ENCODE measurements around the gene C2orf66.

Gene C2orf66

GRCh38 chr2:196827356-196827755 lies 18.2 kb upstream of the C2orf66 start:
- H3K27ac ChIP-seq (ENCODE audit: low read depth, low read length), result no peak overlapping the region
- no peak overlapping the region for H3K9ac ChIP-seq (ENCODE audit: low read length)
- H3K4me3 ChIP-seq (ENCODE audit: low read depth, low read length), result no peak overlapping the region
- no peaks in the 10 kb centered on the region for H3K36me3 ChIP-seq (ENCODE audit: control insufficient read depth, insufficient read depth, low read length)
- H3K9me3 ChIP-seq (ENCODE audit: control insufficient read depth, insufficient read depth, low read depth, low read length), result no peaks in the 10 kb centered on the region
- no peaks in the 10 kb centered on the region for H3K27me3 ChIP-seq (ENCODE audit: control insufficient read depth, insufficient read depth, low read length)
- H3K4me1 ChIP-seq (ENCODE audit: control insufficient read depth, insufficient read depth, low read length), result no peaks in the 10 kb centered on the region

GRCh38 chr2:196823750-196824522 lies 14.8 kb upstream of the C2orf66 start:
- Histone ChIP-seq H3K9me3 (ENCODE audit: control insufficient read depth, insufficient read depth, low read depth, low read length) (peaks cover 8% of the 10 kb centered on the region), H3K27ac (ENCODE audit: low read depth, low read length) (no peak overlapping the region), H3K4me1 (ENCODE audit: control insufficient read depth, insufficient read depth, low read length) (no peaks in the 10 kb centered on the region), H3K9ac (ENCODE audit: low read length) (no peak overlapping the region), H3K36me3 (ENCODE audit: control insufficient read depth, insufficient read depth, low read length) (no peaks in the 10 kb centered on the region), H3K4me3 (ENCODE audit: low read depth, low read length) (no peak overlapping the region), H3K27me3 (ENCODE audit: control insufficient read depth, insufficient read depth, low read length) (no peaks in the 10 kb centered on the region)

- Histone ChIP-seq H3K36me3 (ENCODE audit: control insufficient read depth, insufficient read depth, low read length) (no peaks in the 10 kb centered on the region), H3K4me1 (ENCODE audit: control insufficient read depth, insufficient read depth, low read length) (no peaks in the 10 kb centered on the region), H3K9me3 (ENCODE audit: control insufficient read depth, insufficient read depth, low read depth, low read length) (peaks cover 25% of the 10 kb centered on the region), H3K9ac (ENCODE audit: low read length) (no peak overlapping the region), H3K27ac (ENCODE audit: low read depth, low read length) (no peak overlapping the region), H3K4me3 (ENCODE audit: low read depth, low read length) (no peak overlapping the region), H3K27me3 (ENCODE audit: control insufficient read depth, insufficient read depth, low read length) (no peaks in the 10 kb centered on the region)
Observed at GRCh38 chr2:196821195-196821594, 12.0 kb upstream of the C2orf66 start.

- no peak overlapping the region for H3K27ac ChIP-seq (ENCODE audit: low read depth, low read length)
- H3K36me3 ChIP-seq (ENCODE audit: control insufficient read depth, insufficient read depth, low read length), result no peaks in the 10 kb centered on the region
- H3K4me3 ChIP-seq (ENCODE audit: low read depth, low read length), result no peak overlapping the region
- H3K4me1 ChIP-seq (ENCODE audit: control insufficient read depth, insufficient read depth, low read length), result no peaks in the 10 kb centered on the region
- no peaks in the 10 kb centered on the region; the same call in 1 of the 2 replicates for H3K27me3 ChIP-seq (ENCODE audit: control insufficient read depth, insufficient read depth, low read length)
- no peak overlapping the region for H3K9ac ChIP-seq (ENCODE audit: low read length)
- no peaks in the 10 kb centered on the region for H3K9me3 ChIP-seq (ENCODE audit: control insufficient read depth, insufficient read depth, low read depth, low read length)
Observed at GRCh38 chr2:196808083-196808665, 981 bp downstream of the C2orf66 start.

GRCh38 chr2:196804381-196804780 lies 4.8 kb downstream of the C2orf66 start:
- no peaks in the 10 kb centered on the region for H3K4me1 ChIP-seq (ENCODE audit: control insufficient read depth, insufficient read depth, low read length)
- H3K36me3 ChIP-seq (ENCODE audit: control insufficient read depth, insufficient read depth, low read length), result no peaks in the 10 kb centered on the region; the same call in 1 of the 2 replicates
- no peak overlapping the region for H3K9ac ChIP-seq (ENCODE audit: low read length)
- no peaks in the 10 kb centered on the region; the same call in 1 of the 2 replicates for H3K27me3 ChIP-seq (ENCODE audit: control insufficient read depth, insufficient read depth, low read length)
- no peak overlapping the region for H3K4me3 ChIP-seq (ENCODE audit: low read depth, low read length)
- no peaks in the 10 kb centered on the region for H3K9me3 ChIP-seq (ENCODE audit: control insufficient read depth, insufficient read depth, low read depth, low read length)
- H3K27ac ChIP-seq (ENCODE audit: low read depth, low read length), result no peak overlapping the region

- no peak overlapping the region for H3K27ac ChIP-seq (ENCODE audit: low read depth, low read length)
- H3K36me3 ChIP-seq (ENCODE audit: control insufficient read depth, insufficient read depth, low read length), result peaks cover 4% of the 10 kb centered on the region; the same call in 1 of the 2 replicates
- no peaks in the 10 kb centered on the region for H3K4me1 ChIP-seq (ENCODE audit: control insufficient read depth, insufficient read depth, low read length)
- H3K27me3 ChIP-seq (ENCODE audit: control insufficient read depth, insufficient read depth, low read length), result no peaks in the 10 kb centered on the region; the same call in 1 of the 2 replicates
- no peaks in the 10 kb centered on the region for H3K9me3 ChIP-seq (ENCODE audit: control insufficient read depth, insufficient read depth, low read depth, low read length)
- no peak overlapping the region for H3K4me3 ChIP-seq (ENCODE audit: low read depth, low read length)
- no peak overlapping the region for H3K9ac ChIP-seq (ENCODE audit: low read length)
Observed at GRCh38 chr2:196802401-196802800, 6.8 kb downstream of the C2orf66 start.

- Histone ChIP-seq H3K36me3 (ENCODE audit: control insufficient read depth, insufficient read depth, low read length) (peaks cover 10% of the 10 kb centered on the region), H3K27me3 (ENCODE audit: control insufficient read depth, insufficient read depth, low read length) (no peaks in the 10 kb centered on the region; the same call in 1 of the 2 replicates), H3K9me3 (ENCODE audit: control insufficient read depth, insufficient read depth, low read depth, low read length) (no peaks in the 10 kb centered on the region), H3K4me3 (ENCODE audit: low read depth, low read length) (no peak overlapping the region), H3K27ac (ENCODE audit: low read depth, low read length) (no peak overlapping the region), H3K4me1 (ENCODE audit: control insufficient read depth, insufficient read depth, low read length) (no peaks in the 10 kb centered on the region), H3K9ac (ENCODE audit: low read length) (no peak overlapping the region)
Observed at GRCh38 chr2:196801674-196802261, 7.4 kb downstream of the C2orf66 start.

GRCh38 chr2:196798980-196799379 lies 10.2 kb downstream of the C2orf66 start:
- Histone ChIP-seq H3K9me3 (ENCODE audit: control insufficient read depth, insufficient read depth, low read depth, low read length) (no peaks in the 10 kb centered on the region), H3K36me3 (ENCODE audit: control insufficient read depth, insufficient read depth, low read length) (peaks cover 28% of the 10 kb centered on the region), H3K27ac (ENCODE audit: low read depth, low read length) (peak overlapping the region; percentile 51; the same call in 1 of the 2 replicates)

GRCh38 chr2:196792865-196793264 lies 16.3 kb downstream of the C2orf66 start:
- H3K4me1 ChIP-seq (ENCODE audit: control insufficient read depth, insufficient read depth, low read length), result no peaks in the 10 kb centered on the region
- H3K27me3 ChIP-seq (ENCODE audit: control insufficient read depth, insufficient read depth, low read length), result no peaks in the 10 kb centered on the region
- H3K36me3 ChIP-seq (ENCODE audit: control insufficient read depth, insufficient read depth, low read length), result peaks cover 85% of the 10 kb centered on the region
- no peaks in the 10 kb centered on the region for H3K9me3 ChIP-seq (ENCODE audit: control insufficient read depth, insufficient read depth, low read depth, low read length)
- no peak overlapping the region for H3K4me3 ChIP-seq (ENCODE audit: low read depth, low read length)
- no peak overlapping the region for H3K27ac ChIP-seq (ENCODE audit: low read depth, low read length)
- H3K9ac ChIP-seq (ENCODE audit: low read length), result no peak overlapping the region

More at GRCh38 chr2:196798980-196799379, 10.2 kb downstream of the C2orf66 start:
- Histone ChIP-seq H3K4me3 (ENCODE audit: low read depth, low read length) (peak overlapping the region; percentile 99), H3K27me3 (ENCODE audit: control insufficient read depth, insufficient read depth, low read length) (no peaks in the 10 kb centered on the region; the same call in 1 of the 2 replicates), H3K4me1 (ENCODE audit: control insufficient read depth, insufficient read depth, low read length) (no peaks in the 10 kb centered on the region), H3K9ac (ENCODE audit: low read length) (peak overlapping the region; percentile 89)

GRCh38 chr2:196783431-196784094 lies 25.6 kb downstream of the C2orf66 start:
- Histone ChIP-seq H3K9ac (ENCODE audit: low read length) (no peak overlapping the region), H3K27me3 (ENCODE audit: control insufficient read depth, insufficient read depth, low read length) (no peaks in the 10 kb centered on the region), H3K9me3 (ENCODE audit: control insufficient read depth, insufficient read depth, low read depth, low read length) (no peaks in the 10 kb centered on the region), H3K4me3 (ENCODE audit: low read depth, low read length) (no peak overlapping the region), H3K36me3 (ENCODE audit: control insufficient read depth, insufficient read depth, low read length) (peaks cover 95% of the 10 kb centered on the region), H3K4me1 (ENCODE audit: control insufficient read depth, insufficient read depth, low read length) (no peaks in the 10 kb centered on the region), H3K27ac (ENCODE audit: low read depth, low read length) (no peak overlapping the region)

Measured in HUES6 (cell line).